Measurements from ENCODE around the gene LRRFIP2.

- no peak for TF ChIP-seq CTCF (conservative IDR thresholded peaks at IDR 0.05 in 1 of 2, IDR thresholded peaks at IDR 0.05 in 1 of 2; ENCODE audit: low read depth in 1 of 2, low read length in 2 of 2)
- no peak for TF ChIP-seq EZH2 (IDR thresholded peaks at IDR 0.05; ENCODE audit: low read length, missing control alignments)
Measured at GRCh38 chr3:37125195-37126073, 48.9 kb downstream of the LRRFIP2 start.

Data from fibroblast of lung (primary cell).